RWPE1 (cell line): ENCODE results near the gene MEA1.

ENCODE experiments used
- CTCF ChIA-PET: fragments of 350-600 bp; sonication (Branson Sonifier 250); formaldehyde crosslinking; extraction: SDS; loops from one replicate; lab custom pipeline; 2021; lab: Yijun Ruan, JAX
- POLR2A ChIA-PET: fragments of 400-600 bp; formaldehyde crosslinking; extraction: SDS; loops from one replicate; lab custom pipeline; 2020; ENCODE audit warnings: antibody characterized with exemption; ENCODE audit not compliant: low non-redundant PET; lab: Yijun Ruan, JAX
- DNase-seq: peaks from one replicate; pipeline ENCODE4 v3.0.0; 2012; ENCODE audit warnings: low spot score
- H3K27ac ChIP-seq: fragments of 450-650 bp; 2 replicates; pipeline ENCODE4 v1.5.1; 2017
- TF ChIP-seq, protein P1 (sequence below): fragments of 450-650 bp; conservative IDR thresholded peaks from 2 replicates; pipeline ENCODE4 v1.5.1; 2017; ENCODE audit warnings: low read depth, mild to moderate bottlenecking

Gene MEA1

GRCh38 chr6:42989923-42990322 is 23.8 kb downstream of the MEA1 start:
- DNase-seq: no peak
- ChIA-PET CTCF (no interaction called here), POLR2A (interaction anchor here (0.5 kb wide), 1 partner anchor 13 kb away, joined by 3 read pairs; no protein-coding TSS in a partner anchor)
- TF ChIP-seq, protein P1, sequence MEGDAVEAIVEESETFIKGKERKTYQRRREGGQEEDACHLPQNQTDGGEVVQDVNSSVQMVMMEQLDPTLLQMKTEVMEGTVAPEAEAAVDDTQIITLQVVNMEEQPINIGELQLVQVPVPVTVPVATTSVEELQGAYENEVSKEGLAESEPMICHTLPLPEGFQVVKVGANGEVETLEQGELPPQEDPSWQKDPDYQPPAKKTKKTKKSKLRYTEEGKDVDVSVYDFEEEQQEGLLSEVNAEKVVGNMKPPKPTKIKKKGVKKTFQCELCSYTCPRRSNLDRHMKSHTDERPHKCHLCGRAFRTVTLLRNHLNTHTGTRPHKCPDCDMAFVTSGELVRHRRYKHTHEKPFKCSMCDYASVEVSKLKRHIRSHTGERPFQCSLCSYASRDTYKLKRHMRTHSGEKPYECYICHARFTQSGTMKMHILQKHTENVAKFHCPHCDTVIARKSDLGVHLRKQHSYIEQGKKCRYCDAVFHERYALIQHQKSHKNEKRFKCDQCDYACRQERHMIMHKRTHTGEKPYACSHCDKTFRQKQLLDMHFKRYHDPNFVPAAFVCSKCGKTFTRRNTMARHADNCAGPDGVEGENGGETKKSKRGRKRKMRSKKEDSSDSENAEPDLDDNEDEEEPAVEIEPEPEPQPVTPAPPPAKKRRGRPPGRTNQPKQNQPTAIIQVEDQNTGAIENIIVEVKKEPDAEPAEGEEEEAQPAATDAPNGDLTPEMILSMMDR: no peak
- H3K27ac ChIP-seq: no peak overlapping the region

- CTCF ChIA-PET: no interaction called here
- POLR2A ChIA-PET: no interaction called here
- peak overlapping the region; percentile 15; the same call in 1 of the 2 replicates for H3K27ac ChIP-seq
- TF ChIP-seq, protein P1: no peak
- DNase-seq: no peak
Measured at GRCh38 chr6:42988486-42989020, 25.2 kb downstream of the MEA1 start.

GRCh38 chr6:42987533-42988451 is 26.0 kb downstream of the MEA1 start:
- DNase-seq: no peak
- ChIA-PET CTCF (interaction anchor here (0.9 kb wide), 1 partner anchor 9 kb away, joined by 3 read pairs; the partner anchor contains the start of gene PEX6), POLR2A (no interaction called here)
- TF ChIP-seq, protein P1: no peak
- peak overlapping the region; percentile 12 for H3K27ac ChIP-seq

- TF ChIP-seq, protein P1: no peak
- H3K27ac ChIP-seq: peak overlapping the region; percentile 82
- POLR2A ChIA-PET: interaction anchor here (1.1 kb wide), 1 partner anchor 28 kb away, joined by 4 read pairs; the partner anchor contains the start of gene MEA1
Measured at GRCh38 chr6:42984924-42985475, 28.7 kb downstream of the MEA1 start.

DNA sequence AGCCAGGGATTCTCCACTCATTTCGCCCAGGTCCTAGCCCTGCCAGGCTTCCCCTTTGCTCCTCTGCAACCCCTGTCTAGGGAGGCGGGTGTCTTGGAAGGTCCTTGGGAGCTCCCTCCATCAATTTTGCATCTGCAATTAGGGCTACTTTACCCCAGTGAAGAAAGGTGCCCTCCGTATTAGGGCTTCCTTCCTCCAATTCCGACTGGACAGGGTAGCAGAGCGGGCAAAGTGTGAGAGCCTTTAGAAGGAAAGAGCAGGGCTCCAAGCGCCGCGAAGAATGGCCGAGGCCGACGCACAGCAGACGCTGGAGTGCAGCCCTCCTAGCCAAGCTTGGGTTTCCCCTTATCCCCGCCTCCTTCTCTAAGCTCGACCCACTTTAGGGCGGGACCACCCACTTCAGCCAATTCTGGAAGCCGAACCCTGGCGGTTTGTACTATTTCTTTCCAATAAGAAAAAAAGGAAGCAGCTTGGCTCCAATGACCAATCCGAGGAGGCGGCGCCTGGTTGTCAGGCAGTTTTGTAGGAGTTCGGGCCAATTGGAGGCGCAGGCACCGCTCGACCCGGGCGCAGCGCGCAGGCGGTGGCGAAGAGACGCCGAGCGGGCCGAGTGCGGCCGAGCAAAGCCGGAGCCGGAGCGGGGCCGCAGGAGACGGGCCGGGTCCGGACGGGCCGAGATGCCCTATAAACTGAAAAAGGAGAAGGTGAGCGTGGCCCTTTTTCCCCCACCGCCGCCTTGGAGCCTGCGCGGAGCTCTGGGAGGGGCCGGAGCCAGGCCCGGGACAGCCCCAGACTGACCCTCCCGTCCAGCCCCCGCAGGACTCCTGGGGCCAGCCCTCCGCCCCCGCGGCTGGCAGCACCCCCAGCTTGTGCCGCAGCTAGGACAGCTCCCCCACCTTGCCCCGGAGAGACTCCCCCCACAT is 29.5 kb downstream of the MEA1 start, which contains the start of gene PPP2R5D:
TSS of gene PPP2R5D (plus strand) at position 570 of the 923 bp plus-strand sequence. CDS start at position 678, 108 bp downstream.
- ChIA-PET CTCF (interaction anchor here (0.5 to 1.0 kb wide), 4 partner anchors 83 to 209 kb away, joined by 3 read pairs; no protein-coding TSS in a partner anchor), POLR2A (interaction anchor here (0.6 to 1.1 kb wide), 5 partner anchors 10 to 37 kb away, joined by 3 to 4 read pairs (median 3); partner anchors contain the start of genes MEA1 and RRP36)
- peak; percentile 97 for DNase-seq
- TF ChIP-seq, protein P1: no peak
- H3K27ac ChIP-seq: peak within 1 kb of the TSS; percentile 82

More at GRCh38 chr6:42984924-42985475, 28.7 kb downstream of the MEA1 start:
- CTCF ChIA-PET: interaction anchor here (0.5 kb wide), 1 partner anchor 210 kb away, joined by 3 read pairs; no protein-coding TSS in a partner anchor
- DNase-seq: no peak
